Progenitor cell of endocrine pancreas (in vitro differentiated cells): ENCODE data around the gene GALNS. TPM values are rescaled to one million over a fixed set of nuclear protein-coding genes. Genes with fewer than 3 reads are reported as not detected.
A peak's percentile ranks its signal among the peaks of the same experiment; 100 is the strongest.

Source experiments
- DNase-seq: peaks from one replicate; pipeline ENCODE4 v3.0.0; 2021; ENCODE audit warnings: low spot score; ENCODE audit not compliant: unreplicated experiment
- H3K27ac Mint-ChIP-seq: 2 replicates; pipeline ENCODE4 v1.8.0; 2021; ENCODE audit warnings: mild to moderate bottlenecking, moderate library complexity, mixed read lengths
- H3K27me3 Mint-ChIP-seq: 2 replicates; pipeline ENCODE4 v1.8.0; 2021; ENCODE audit warnings: mixed read lengths
- H3K36me3 Mint-ChIP-seq: 2 replicates; pipeline ENCODE4 v1.8.0; 2022; ENCODE audit warnings: mixed read lengths; ENCODE audit not compliant: insufficient read depth
- H3K4me1 Mint-ChIP-seq: 2 replicates; pipeline ENCODE4 v1.8.0; 2021; ENCODE audit warnings: low read depth, mixed read lengths
- H3K4me3 Mint-ChIP-seq: 2 replicates; pipeline ENCODE4 v1.8.0; 2021; ENCODE audit warnings: low read depth, mild to moderate bottlenecking, moderate library complexity, mixed read lengths
- H3K9me3 Mint-ChIP-seq: 2 replicates; pipeline ENCODE4 v1.8.0; 2021; ENCODE audit warnings: low read depth, mixed read lengths
- CTCF ChIP-seq: fragments of 200-600 bp; sonication (generic); IDR thresholded peaks from one replicate; pipeline ENCODE4 v1.5.0; 2021; ENCODE audit warnings: antibody characterized with exemption, mild to moderate bottlenecking; ENCODE audit not compliant: unreplicated experiment
- total RNA-seq: library from RNA; stranded (reverse); gene quantifications from 2 replicates; pipeline ENCODE4 v1.2.1, GENCODE V29; 2021

The GALNS gene
- total RNA-seq, 1 donor from 2014 or later: 32.7 TPM

GRCh38 chr16:88815901-88816589 is 40.7 kb downstream of the GALNS start:
- Mint-ChIP-seq H3K27ac (no peak overlapping the region), H3K36me3 (no peaks in the 10 kb centered on the region)
- DNase-seq: peak; percentile 36

DNA sequence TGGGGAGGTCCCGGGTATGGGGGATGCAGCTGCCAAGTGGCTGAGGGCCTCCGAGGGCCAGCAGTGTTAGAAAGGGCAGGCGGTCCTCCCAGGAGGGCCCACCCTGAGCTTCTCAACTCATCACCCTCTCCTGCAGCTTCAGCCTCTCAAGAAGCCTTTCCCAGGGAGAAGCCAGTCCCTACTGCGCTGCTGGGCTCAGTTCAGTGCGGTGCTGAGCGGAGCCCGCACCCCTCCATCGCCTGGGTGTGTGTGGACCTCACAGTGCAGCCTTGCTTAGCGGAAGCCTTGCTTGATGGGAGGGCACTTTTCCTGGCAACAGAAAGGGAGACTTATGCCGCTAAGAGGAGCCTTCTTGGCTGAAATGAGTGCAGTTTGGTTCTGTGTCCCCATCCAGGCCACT is 41.5 kb downstream of the GALNS start:
- no peak overlapping the region for H3K27ac Mint-ChIP-seq
- H3K4me3 Mint-ChIP-seq: no peak overlapping the region
- peaks cover 4% of the 10 kb centered on the region for H3K4me1 Mint-ChIP-seq
- no peaks in the 10 kb centered on the region for H3K36me3 Mint-ChIP-seq
- no peaks in the 10 kb centered on the region for H3K9me3 Mint-ChIP-seq
- H3K27me3 Mint-ChIP-seq: no peaks in the 10 kb centered on the region
- no peak for DNase-seq
- TF ChIP-seq CTCF: no peak

More at GRCh38 chr16:88815901-88816589, 40.7 kb downstream of the GALNS start:
- no peaks in the 10 kb centered on the region for H3K4me1 Mint-ChIP-seq
- no peaks in the 10 kb centered on the region for H3K27me3 Mint-ChIP-seq
- H3K9me3 Mint-ChIP-seq: no peaks in the 10 kb centered on the region
- H3K4me3 Mint-ChIP-seq: no peak overlapping the region
- peak; percentile 73 for TF ChIP-seq CTCF

- no peaks in the 10 kb centered on the region for H3K36me3 Mint-ChIP-seq
- H3K27me3 Mint-ChIP-seq: no peaks in the 10 kb centered on the region
- H3K4me3 Mint-ChIP-seq: no peak overlapping the region
- no peak for DNase-seq
- no peak overlapping the region for H3K27ac Mint-ChIP-seq
- H3K4me1 Mint-ChIP-seq: peaks cover 4% of the 10 kb centered on the region
- H3K9me3 Mint-ChIP-seq: no peaks in the 10 kb centered on the region
- TF ChIP-seq CTCF: no peak
Measured at GRCh38 chr16:88814144-88814502, 42.6 kb downstream of the GALNS start.

DNA sequence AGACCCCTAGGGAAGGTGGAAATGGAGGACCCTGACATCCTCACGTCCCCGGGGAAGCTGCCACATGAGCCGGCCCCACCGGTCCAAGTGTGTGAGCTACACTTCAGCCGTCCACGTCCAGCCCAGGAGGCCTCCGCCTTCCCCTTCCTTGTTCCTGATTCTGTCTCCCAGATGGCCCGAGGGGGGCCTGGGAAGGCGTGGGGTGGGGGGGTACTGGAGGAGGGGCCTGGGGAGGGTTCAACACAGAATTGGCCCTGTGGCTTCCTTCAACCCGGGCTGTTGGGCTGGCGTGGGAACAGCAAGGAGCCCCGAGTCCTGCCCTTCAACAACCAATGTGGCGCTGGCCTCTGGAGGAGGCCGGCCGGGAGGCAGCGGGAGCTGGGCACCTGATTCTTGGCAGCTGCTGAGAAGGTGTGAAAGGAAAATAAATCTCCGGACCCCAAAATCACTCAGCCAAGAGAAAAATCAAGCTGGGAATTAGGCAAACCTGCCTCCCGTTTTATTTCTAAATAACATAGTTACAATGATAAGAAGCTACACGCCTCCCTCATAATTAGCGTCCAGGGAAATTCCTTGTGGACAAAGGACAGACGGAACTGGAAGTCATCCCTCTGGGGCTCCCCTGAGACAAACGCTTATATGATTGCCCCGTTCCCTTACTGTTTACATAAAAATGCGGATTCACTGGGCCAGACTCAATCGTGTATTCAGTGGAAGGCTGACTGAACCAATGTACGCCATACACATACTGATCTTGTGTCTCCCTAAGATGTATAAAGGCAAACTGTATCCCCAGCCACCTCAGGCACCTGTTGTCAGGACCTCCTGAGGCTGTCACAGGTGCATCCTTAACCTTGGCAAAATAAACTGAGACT is 43.2 kb downstream of the GALNS start:
- no peak overlapping the region for H3K27ac Mint-ChIP-seq
- DNase-seq: no peak
- H3K27me3 Mint-ChIP-seq: no peaks in the 10 kb centered on the region
- no peaks in the 10 kb centered on the region for H3K36me3 Mint-ChIP-seq
- no peaks in the 10 kb centered on the region for H3K9me3 Mint-ChIP-seq
- TF ChIP-seq CTCF: no peak
- peak overlapping the region; percentile 34 for H3K4me3 Mint-ChIP-seq
- peaks cover 4% of the 10 kb centered on the region for H3K4me1 Mint-ChIP-seq

DNA sequence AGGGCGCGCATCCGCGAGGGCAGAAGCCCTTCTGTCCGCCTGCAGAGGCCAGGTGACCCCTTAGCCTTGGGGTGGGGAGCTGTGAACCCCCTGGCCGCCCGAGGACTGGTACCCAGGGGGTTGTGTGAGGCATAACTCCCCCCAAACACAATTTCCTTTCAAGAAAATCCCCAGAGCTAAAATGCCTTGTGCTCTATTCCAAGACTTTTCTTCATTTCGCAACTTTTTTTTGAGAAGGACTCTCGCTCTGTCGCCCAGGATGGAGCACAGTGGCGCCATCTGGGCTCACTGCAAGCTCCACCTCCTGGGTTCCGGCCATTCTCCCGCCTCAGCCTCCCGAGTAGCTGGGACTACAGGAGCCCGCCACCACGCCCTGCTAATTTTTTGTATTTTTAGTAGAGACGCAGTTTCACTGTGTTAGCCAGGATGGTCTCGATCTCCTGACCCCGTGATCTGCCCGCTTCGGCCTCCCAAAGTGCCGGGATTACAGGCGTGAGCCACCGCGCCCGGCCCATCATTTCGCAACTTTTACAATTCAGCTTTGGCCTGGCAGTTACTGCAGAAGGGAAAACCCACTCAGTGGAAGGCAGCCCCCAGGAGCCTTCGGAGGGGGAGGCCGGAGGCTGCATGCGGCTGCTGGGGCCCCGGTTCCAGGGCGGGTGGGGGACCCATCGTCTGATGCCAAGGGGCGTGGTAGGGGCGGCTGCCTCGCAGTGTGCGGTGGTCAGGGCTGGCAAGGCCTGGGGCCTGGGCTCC is 44.1 kb downstream of the GALNS start:
- Mint-ChIP-seq H3K4me3 (peak overlapping the region; percentile 75), H3K9me3 (no peaks in the 10 kb centered on the region), H3K27ac (peak overlapping the region; percentile 96), H3K4me1 (peaks cover 4% of the 10 kb centered on the region), H3K27me3 (no peaks in the 10 kb centered on the region), H3K36me3 (no peaks in the 10 kb centered on the region)
- TF ChIP-seq CTCF: peak; percentile 10
- no peak for DNase-seq
